Retina (tissue), 1 donor: ENCODE data around the gene HTR2B.
"Not testable (repeated sequence)": the region's sequence is repeated elsewhere in the genome, so short reads cannot be mapped to it uniquely, and the experiment has no call there.

Experiments used
- DNase-seq: peaks from one replicate; pipeline ENCODE4 v3.0.0-alpha.2; 2016

Gene HTR2B

GRCh38 chr2:231088754-231089153, 36.1 kb downstream of the HTR2B start:
- no peak for DNase-seq

DNA sequence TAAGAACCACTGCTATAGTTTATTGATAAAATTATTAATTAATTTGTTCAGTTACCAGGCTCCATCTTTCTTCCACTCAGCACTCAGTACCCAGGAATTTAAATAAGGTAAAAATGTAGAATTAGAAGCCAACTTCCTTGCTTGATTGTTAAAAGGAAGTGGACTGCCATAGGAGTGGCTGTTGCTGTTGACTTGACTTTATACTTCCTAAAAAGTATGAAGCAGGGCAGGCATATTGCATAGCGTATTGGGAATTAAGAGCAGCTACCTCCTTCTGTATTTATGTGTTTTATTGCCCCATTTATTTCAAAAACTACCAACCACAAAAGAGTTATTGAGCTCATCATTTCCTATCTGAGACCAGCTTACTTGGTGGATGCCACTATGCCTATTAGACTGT, 40.3 kb downstream of the HTR2B start:
- DNase-seq: no peak

DNA sequence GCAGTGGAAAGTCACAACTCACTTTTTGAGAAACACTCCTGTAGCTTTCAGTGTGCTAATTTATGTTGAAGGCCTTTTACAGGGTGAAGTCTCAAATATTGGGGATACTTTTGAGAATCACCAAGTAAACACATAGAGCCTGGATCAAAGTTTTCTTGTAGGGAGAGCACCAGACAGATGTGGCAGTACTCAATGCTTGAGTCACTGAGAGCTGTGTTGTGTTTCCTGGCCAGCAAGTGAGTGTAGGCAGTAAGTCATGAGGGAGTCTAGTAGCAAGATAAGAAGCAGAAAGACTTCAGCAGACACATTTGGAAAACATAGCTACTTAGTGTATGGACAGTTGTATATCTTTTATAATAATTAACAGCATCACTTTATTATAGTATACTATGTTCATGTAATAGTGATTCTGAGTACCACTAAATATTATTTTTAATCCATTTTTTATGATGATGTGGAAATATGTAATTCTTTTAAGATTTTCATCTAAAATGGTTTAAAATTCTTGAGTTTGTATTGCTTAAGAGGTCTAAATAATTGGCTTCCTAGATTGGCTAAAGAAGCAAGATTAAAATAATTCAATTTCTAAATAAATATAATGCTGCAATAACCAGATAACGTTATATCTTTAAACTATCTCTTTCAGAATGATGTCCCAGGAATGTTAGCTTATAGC, 55.3 kb downstream of the HTR2B start:
- DNase-seq: no peak

DNA sequence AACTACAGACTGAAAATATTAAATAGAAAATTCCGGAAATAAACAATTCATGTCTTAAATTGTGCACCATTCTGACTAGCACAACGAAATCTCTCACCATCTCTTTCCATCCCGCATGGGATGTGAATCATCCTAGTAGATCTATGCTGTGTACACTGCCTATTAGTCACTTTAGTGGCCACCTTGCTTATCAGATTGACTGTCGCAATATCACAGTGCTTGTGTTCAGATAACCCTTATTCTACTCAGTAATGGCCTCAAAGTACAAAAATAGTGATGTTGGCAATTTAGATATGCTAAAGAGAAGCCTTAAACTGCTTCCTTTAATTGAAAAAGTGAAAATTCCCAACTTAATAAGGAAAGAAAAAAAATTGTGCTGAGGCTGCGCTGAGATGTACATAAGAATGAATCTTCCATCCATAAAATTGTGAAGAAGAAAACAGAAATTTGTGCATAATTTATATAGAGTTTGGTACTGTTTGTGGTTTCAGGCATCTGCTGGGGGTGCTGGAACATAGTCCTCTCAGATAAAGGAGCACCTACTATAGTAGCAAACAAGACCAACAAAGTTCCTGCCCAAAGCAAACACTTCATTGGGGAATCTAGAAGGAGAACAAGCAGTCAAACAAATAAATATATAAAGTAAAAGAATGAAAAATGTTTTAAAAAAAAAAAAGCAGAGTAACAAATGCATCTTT, 56.2 kb downstream of the HTR2B start:
- DNase-seq: no peak

- not testable (repeated sequence) for DNase-seq
These were observed 57.3 kb downstream of the HTR2B start for GRCh38 chr2:231067531-231067930.

- no peak for DNase-seq
These were observed 58.9 kb downstream of the HTR2B start for GRCh38 chr2:231065966-231066365.

GRCh38 chr2:231063347-231063746, 61.5 kb downstream of the HTR2B start:
- DNase-seq: no peak

GRCh38 chr2:231062776-231063175, 62.1 kb downstream of the HTR2B start:
- DNase-seq: no peak

GRCh38 chr2:231059756-231060155, 65.1 kb downstream of the HTR2B start:
- no peak for DNase-seq

- no peak for DNase-seq
These were observed 65.9 kb downstream of the HTR2B start for GRCh38 chr2:231058761-231059550.
